HG02798 (cell line): ENCODE results near the gene CERS1.
"Not testable (repeated sequence)": the region's sequence is repeated elsewhere in the genome, so short reads cannot be mapped to it uniquely, and the experiment has no call there.

ENCODE experiments used
- ATAC-seq: cut with Tn5 transposase; IDR thresholded peaks from one replicate; pipeline ENCODE4 v1.9.1; 2021; ENCODE audit warnings: mild to moderate bottlenecking; ENCODE audit not compliant: unreplicated experiment, poor library complexity

Gene CERS1

DNA sequence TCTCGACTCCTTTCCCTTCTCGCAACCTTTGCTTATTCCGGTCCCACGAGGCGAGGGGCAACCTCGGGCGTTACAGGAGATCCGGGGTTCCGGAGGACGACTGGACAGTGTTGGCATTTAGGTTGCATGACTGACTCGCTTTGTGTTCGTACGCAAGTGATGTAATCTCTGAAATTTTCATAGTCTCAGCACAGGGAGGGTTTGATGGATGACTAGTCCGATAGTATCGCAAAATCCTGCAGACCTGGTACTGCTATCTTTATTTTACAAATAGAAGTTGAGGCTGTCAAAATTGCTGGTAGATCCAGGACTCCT lies 23.9 kb upstream of the CERS1 start:
- ATAC-seq, result no peak

DNA sequence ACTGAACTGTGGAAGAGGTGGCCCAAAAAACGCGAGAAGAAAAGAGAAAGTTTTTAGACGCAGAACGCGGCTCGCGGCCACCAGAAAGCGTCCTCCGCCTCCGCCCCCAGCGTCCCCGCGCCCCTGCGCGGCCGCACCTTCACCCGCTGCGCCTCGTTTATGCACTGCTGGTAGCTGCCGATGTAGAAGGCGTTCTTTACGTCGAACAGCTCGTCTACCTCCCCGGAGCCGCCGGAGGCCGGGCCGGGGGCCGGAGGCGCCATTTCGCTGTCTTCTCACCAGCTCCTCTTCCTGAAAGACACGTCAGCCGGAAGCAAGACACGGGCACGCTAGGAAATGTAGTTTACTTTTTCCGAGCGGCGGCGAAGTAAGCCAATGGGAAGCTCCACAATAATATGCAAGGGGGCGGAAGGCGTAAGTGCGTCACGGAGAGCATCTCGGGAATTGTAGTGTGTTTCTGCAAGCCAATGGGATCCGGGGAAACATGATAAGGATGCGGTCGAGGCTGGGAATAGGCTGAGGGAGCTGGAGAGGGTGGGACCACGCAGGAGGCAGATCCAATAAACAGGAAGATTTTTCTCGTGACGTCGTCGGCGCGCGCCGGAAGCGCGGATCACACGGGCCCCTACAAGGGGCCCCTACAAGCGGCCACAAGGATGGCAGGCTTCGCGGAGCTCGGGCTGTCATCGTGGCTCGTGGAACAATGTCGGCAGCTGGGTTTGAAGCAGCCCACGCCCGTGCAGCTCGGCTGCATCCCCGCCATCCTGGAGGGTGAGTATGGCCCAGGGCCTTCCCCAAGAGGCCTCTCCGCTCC lies 23.3 kb upstream of the CERS1 start, which contains the start of the genes COPE and DDX49:
TSS of gene COPE (minus strand) at position 302 of the 814 bp plus-strand sequence. CDS start at position 263, 39 bp downstream.
TSS of gene DDX49 (plus strand) at position 630 of the 814 bp plus-strand sequence. CDS start at position 657, 27 bp downstream.
- peak; percentile 96 for ATAC-seq

DNA sequence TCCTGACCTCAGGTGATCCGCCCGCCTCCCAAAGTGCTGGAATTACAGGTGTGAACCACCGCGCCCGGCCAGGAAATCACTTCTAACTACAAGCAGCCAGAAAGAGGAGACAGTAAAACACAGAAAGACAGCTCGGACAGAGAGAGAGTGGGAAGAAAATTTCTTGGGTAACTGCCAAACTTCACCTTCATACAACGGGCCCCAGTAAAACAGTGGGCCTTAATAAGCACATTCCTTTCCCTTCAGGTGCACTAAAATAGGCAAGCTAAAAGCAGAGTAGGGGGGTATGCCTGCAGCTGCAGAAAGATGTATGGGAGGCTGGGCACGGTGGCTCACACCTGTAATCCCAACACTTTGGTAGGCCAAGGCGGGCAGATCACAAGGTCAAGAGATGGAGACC lies 21.6 kb upstream of the CERS1 start:
- ATAC-seq, result not testable (repeated sequence)

DNA sequence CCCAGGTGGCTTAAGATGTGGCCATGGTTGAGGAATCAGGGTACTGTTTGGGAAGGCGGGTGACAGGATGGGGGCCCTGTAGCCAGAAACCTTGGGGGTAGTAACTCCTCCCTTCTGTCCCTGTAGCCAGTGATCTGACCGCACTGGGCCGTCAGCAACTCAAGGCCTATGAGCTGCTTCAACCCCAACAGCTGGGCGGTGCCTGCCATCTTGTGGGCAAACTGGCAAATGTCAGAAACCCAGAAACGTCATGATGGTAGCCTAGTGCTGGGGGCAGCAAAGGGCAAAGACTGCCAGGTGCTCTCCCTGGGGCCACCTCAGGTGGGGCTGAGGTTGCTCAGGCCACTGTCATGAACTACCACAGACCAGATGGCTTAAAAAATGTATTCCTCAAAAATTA lies 19.7 kb upstream of the CERS1 start:
- no peak for ATAC-seq

DNA sequence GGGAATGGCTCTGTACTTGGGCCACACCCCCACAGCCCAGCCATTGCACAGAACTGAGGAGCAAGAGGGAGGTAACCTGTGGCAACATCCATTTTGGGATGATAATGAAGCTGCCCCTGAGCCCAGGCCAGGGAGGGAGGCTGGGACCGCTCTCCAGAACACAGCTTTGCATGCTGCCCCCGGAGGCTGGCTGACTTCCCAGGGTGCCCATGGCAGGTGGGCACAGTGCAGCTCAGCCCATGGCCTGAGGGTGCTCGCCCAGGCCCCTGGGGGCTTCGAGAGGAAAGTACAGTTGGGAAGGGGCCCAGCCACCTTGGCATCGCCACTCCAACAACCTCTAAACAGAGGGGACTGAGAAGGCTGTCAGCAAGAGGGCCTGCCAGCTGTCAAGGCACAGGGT lies 17.5 kb upstream of the CERS1 start:
- ATAC-seq, result no peak

DNA sequence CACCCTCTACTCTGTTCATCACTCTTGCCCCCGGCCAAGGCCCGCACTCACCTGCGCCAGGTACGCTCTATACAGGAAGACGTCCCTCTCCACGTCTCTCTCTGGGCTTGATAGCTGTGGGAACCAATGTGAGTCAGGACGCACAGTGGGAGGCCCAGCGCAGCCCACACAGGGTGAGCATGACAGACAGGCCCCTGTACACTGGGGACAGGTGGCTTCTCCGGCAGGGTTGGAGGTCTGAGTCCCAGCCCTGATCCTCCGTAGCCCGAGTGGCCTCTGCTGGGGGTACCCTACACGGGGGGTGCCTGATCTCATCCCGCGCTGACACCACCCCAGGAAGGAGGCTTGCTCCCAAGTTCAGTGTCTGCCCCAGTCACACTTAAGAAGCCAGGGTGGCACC lies 17.0 kb upstream of the CERS1 start:
- ATAC-seq, result no peak

- no peak for ATAC-seq
Measured at GRCh38 chr19:18910801-18911436, 15.0 kb upstream of the CERS1 start.

GRCh38 chr19:18910010-18910409 lies 14.1 kb upstream of the CERS1 start:
- no peak for ATAC-seq

- ATAC-seq, result no peak
Measured at GRCh38 chr19:18908917-18909619, 13.1 kb upstream of the CERS1 start.

GRCh38 chr19:18906605-18907519 lies 10.9 kb upstream of the CERS1 start:
- ATAC-seq, result no peak

- ATAC-seq, result no peak
Measured at GRCh38 chr19:18905513-18906236, 9.7 kb upstream of the CERS1 start.

DNA sequence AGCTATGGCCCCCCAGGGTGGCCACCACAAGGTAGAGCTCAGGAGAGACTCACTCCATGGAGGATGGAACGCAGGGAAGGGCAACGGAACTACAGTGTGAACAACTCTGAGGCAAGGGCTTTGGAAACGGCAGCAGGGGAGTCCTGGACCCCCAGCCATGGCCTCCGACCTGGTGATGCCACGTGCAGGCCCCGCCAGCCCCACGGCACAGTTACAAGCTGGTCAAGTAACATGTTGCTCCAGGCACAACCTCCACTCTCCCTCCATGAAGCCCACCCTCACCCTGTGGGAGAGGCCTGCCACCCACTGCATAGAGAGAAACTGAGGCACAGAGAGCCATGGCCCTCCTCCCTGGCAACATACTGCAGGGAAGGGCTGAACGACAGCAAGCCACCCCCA lies 9.1 kb upstream of the CERS1 start:
- no peak for ATAC-seq

DNA sequence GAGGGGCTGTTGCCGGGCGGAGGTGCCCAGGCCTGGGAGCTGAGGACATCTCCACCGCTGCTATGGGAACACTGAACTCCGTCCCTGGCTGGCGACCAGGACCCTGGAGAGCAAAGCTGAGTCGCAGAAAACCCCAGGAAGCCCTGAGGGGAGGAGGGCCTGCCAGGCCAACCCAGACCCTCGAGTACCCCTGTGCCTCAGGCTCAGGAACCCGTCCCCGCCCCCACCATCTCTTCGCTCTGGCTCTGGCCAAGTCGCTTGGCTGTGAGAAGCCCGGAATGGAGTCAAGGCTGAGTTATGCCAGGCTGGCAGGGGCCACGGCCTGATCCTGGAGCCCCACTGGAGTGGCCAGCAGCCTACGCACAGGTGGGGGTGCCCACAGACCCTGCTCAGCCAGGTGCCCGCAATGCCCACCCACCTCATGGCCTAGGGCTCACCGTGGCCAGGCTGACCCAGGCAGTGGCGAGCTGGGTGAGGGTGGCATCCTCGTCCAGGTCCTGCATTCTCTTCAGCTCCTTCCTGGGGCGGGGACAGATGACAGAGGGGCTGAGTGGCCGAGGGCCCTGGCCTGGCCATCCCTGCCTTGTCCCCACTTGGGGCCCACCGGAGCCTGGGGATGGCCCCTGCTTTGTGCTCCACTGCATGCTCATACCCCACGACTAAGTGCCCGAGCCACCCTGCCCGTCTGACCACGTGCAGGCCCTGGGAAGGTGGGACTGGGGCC lies 8.5 kb upstream of the CERS1 start:
- no peak for ATAC-seq

DNA sequence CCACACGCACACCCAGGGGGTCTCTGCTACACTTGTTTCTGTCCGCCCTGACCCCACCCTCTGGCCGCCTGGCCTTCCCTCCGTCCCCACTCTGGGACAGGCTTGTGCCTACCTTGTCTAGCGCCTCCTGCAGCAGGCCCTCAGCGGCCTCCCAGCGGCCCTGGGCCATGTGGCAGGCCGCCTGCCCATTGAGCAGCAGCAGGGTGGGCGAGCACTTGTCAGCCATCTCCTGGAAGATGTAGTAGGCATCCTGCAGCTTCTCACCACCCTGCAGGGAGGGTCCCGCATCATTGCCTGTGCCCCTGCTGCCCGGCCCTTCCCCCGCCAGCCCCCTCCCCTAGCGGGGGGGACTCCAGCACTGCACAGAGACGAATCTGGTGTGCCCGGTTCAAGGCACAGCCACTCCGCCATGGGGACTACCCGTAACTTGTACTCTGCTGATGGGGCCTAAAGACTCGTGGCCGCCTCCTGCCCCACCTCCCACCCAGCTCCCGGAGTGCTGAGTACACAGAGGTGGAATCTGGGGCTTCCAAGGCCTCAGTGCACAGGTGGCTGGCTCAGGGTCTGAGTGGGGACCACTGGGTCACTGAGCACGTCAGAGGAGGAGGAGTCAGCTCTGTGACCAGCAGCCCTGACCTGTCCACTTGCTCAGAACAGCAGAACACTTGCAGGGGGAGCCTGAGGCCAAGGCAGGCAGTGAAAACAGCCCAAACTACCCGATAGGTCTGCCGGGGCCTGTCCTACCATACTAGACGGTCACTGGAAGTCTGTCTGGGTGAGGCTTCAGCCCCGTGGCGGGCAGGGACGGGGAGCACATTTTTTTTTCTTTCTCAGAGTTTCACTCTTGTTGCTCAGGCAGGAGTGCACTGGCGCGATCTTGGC lies 7.4 kb upstream of the CERS1 start:
- ATAC-seq, result no peak

DNA sequence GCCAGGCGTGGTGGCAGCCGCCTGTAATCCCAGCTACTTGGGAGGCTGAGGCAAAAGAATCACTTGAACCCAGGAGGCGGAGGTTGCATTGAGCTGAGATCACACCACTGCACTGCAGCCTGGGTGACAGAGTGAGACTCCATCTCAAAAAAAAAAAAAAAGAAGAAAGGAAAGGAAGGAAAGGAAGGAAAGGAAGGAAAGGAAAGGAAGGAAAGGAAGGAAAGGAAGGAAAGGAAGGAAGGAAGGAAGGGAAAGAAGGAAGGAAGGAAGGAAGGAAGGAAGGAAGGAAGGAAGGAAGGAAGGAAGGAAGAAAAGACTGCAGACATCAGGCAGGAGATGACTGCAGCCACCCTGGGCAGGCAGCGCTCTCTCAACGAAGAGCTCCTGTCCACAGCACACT lies 6.6 kb upstream of the CERS1 start:
- not testable (repeated sequence) for ATAC-seq

DNA sequence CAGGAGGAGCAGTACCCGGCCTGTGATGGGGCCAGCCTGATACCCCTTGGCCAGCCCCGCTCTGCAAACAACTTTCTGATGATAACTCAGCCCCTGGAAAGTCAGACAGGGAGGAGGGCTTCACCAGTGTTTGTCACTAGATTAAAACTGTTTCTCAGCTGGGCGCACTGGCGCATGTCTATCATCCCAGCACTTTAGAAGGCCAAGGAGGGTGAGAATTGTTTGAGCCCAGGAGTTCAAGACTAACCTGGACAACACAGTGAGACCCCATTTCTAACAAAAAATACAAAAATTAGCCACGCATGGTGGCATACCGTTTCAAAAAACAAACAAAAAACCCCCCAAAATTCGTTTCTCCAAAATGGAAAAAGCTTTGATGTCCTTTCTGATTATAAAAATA lies 5.5 kb upstream of the CERS1 start:
- ATAC-seq, result no peak

DNA sequence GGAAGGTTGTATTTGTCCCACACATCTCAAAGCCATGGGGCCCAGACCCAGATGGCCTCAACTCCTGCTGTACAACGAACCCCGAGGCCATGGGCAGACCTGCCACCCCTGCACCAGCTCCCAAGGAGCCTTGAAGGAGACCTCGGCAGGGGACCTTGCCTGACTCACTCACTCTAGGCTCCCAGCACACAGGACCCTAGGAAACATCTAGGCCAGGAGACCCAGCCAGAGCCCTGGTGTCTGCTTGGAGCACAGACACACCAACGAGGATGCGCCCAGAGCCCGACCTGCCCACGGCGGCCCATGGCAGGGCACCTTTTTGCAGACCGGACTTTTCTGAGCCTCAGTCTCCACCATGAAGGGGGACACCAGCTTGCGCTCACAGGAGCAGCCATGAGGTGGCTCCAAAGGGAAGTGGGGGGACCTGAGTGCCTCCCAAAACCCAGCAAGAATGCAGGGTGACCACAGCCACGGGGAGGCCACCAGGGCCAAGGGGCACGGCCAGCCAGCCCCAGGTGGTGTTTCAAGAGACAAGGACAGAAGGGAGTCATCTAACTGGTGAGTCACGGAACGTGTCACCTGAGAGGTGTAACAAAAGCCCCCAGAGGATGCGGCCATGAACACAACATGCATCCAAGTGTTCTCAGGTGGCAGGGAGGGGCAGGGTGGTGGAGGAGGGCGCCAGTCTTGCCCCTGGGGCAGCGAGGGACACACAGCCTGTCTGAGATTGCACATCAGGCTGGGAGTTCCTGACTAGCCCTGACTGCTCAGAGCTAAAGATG lies 4.9 kb upstream of the CERS1 start:
- no peak for ATAC-seq
